ENCODE results near the gene TMEM143. TPM values are rescaled to one million over a fixed set of nuclear protein-coding genes. Genes with fewer than 3 reads are reported as not detected.
"Not testable (repeated sequence)": the region's sequence is repeated elsewhere in the genome, so short reads cannot be mapped to it uniquely, and the experiment has no call there.

The TMEM143 gene
- polyA plus RNA-seq, 2 donors, result 4.0 to 9.1 TPM

DNA sequence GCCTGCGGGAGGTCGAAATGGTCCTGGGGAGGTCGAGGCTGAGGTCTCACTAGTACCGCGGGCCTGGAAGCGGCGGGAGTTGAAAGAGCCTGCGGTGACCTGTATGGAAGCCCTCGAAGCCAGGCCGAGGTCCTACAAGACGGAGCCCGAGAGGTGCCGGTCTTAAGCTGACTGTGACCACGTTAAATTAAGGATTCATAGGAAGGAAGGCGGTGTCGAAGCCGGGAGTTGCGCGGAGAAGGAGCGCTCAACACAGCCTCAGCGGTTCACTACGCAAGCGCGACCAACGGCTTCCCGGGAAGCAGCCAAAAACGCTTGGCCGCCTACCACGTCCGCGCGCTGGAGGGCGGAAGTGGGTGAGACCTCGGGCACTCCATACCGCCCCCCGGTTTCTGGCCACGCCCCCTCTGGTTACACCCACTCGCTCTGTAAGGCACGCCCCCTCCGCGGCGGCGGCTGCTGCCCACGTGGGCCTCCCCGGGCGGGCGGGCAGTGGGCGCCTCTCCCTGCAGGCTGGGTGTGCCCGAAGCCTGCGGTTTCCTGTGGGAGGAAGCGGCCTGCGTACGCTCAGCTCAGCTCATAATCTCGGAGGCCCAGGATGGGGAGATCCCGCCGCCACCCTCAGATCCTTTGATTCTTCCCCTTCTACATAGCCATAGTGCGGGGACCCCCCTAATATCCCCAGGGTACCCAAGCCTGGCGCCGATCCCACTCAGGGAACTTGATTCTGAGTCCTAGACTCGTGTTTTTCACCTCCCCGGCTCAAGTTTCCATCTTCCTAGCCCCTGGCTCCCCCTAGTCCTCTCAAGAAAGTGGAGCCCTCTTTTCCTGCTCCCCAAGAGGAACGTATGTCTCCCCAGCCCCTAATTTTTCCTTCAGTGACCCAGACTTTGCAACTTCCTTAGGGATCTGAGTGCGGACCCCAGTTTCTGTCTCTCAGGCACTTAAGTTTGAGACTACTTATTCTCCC, 41.8 kb downstream of the TMEM143 start:
- H3K27ac ChIP-seq (ENCODE audit: low read depth in 2 of 2, low read length in 1 of 2), result peak overlapping the region; percentile 93 to 98
- H3K4me1 ChIP-seq (ENCODE audit: control insufficient read depth in 2 of 2, insufficient read depth in 2 of 2, low read length in 1 of 2), result peaks cover 3 to 11% of the 10 kb centered on the region in 2 donors
- peak overlapping the region; percentile 60 to 63 for H3K4me3 ChIP-seq (ENCODE audit: low read depth in 1 of 2, low read length in 2 of 2)
- no peaks in the 10 kb centered on the region for H3K9me3 ChIP-seq (ENCODE audit: control insufficient read depth in 2 of 2, insufficient read depth in 1 of 2, low read depth in 1 of 2, low read length in 1 of 2)
- H3K36me3 ChIP-seq (ENCODE audit: control insufficient read depth in 2 of 2, insufficient read depth in 2 of 2, low read length in 1 of 2), result no peaks in the 10 kb centered on the region
- H3K27me3 ChIP-seq (ENCODE audit: control insufficient read depth in 1 of 2, insufficient read depth in 2 of 2, low read length in 2 of 2), result no peaks in the 10 kb centered on the region
- 2% methylated on average over 63 of the region's 63 CpGs for WGBS, 2 donors

DNA sequence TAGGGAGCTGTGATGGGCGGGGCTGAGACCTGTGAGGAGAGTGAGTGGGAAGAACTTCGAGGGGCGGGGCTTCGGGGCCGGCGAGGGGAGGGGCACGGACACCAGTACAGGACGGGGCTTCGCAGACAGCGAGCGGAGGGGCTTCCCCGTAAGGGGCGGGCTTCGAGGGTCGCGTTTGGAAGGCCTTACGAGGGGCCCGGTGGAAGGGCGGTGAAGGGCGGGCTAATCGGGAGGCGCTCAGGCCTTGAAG, 42.4 kb downstream of the TMEM143 start:
- Histone ChIP-seq H3K27me3 (ENCODE audit: control insufficient read depth in 1 of 2, insufficient read depth in 2 of 2, low read length in 2 of 2) (no peaks in the 10 kb centered on the region), H3K4me1 (ENCODE audit: control insufficient read depth in 2 of 2, insufficient read depth in 2 of 2, low read length in 1 of 2) (peaks cover 3 to 11% of the 10 kb centered on the region in 2 donors), H3K27ac (ENCODE audit: low read depth in 2 of 2, low read length in 1 of 2) (peak overlapping the region; percentile 93 to 98), H3K4me3 (ENCODE audit: low read depth in 1 of 2, low read length in 2 of 2) (peak overlapping the region; percentile 60 to 63), H3K36me3 (ENCODE audit: control insufficient read depth in 2 of 2, insufficient read depth in 2 of 2, low read length in 1 of 2) (no peaks in the 10 kb centered on the region), H3K9me3 (ENCODE audit: control insufficient read depth in 2 of 2, insufficient read depth in 1 of 2, low read depth in 1 of 2, low read length in 1 of 2) (no peaks in the 10 kb centered on the region)
- whole genome bisulfite sequencing, 2 donors, result 0 to 1% methylated on average over 22 of the region's 22 CpGs

- H3K36me3 ChIP-seq (ENCODE audit: control insufficient read depth in 2 of 2, insufficient read depth in 2 of 2, low read length in 1 of 2), result no peaks in the 10 kb centered on the region
- peaks cover under 1 to 7% of the 10 kb centered on the region in 2 donors for H3K4me1 ChIP-seq (ENCODE audit: control insufficient read depth in 2 of 2, insufficient read depth in 2 of 2, low read length in 1 of 2)
- 27 to 34% methylated on average over 14 to 16 of the region's 16 CpGs for WGBS, 2 donors
- H3K4me3 ChIP-seq (ENCODE audit: low read depth in 1 of 2, low read length in 2 of 2), result no peak overlapping the region
- peak overlapping the region in 1 of 2 donors; percentile 48 for H3K27ac ChIP-seq (ENCODE audit: low read depth in 2 of 2, low read length in 1 of 2)
- H3K27me3 ChIP-seq (ENCODE audit: control insufficient read depth in 1 of 2, insufficient read depth in 2 of 2, low read length in 2 of 2), result no peaks in the 10 kb centered on the region
- no peaks in the 10 kb centered on the region for H3K9me3 ChIP-seq (ENCODE audit: control insufficient read depth in 2 of 2, insufficient read depth in 1 of 2, low read depth in 1 of 2, low read length in 1 of 2)
Observed at GRCh38 chr19:48319647-48320541, 43.8 kb downstream of the TMEM143 start.

DNA sequence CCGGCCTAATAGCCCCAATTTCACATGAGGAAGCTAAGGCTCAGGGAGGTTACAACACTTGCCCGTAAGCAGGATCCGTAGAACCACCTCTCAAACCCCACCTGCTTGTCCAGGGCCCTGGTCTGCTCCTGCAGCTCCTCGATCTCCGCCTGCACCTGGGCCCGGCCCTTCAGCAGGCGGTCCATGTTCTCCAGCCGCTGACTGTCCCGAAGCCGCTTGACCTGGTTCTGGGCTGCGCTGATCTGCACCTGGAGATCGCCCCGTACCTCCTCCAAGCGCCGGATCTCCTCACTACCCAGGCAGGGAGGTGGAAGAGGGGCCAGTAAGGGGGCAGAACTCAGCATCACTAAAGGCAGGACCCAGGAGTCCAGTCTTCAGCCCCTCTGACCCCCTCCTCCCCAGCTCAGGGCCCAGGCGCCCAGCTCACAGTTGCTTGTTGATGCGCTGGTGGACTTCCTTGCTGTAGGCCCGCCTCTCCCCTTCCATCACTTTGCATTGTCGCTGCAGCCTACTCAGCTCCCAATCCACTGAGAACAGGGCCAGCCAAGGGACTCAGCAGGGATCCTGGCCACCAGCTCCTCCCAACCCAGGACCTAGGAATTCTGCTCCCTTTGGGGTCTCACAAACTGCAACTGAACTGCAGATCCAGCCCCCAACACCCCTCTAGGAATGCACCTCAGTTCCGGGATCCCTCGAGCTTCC, 45.3 kb downstream of the TMEM143 start:
- no peak overlapping the region for H3K27ac ChIP-seq (ENCODE audit: low read depth in 2 of 2, low read length in 1 of 2)
- no peaks in the 10 kb centered on the region for H3K9me3 ChIP-seq (ENCODE audit: control insufficient read depth in 2 of 2, insufficient read depth in 1 of 2, low read depth in 1 of 2, low read length in 1 of 2)
- no peaks in the 10 kb centered on the region for H3K36me3 ChIP-seq (ENCODE audit: control insufficient read depth in 2 of 2, insufficient read depth in 2 of 2, low read length in 1 of 2)
- peaks cover 0 to 7% of the 10 kb centered on the region in 2 donors for H3K4me1 ChIP-seq (ENCODE audit: control insufficient read depth in 2 of 2, insufficient read depth in 2 of 2, low read length in 1 of 2)
- H3K27me3 ChIP-seq (ENCODE audit: control insufficient read depth in 1 of 2, insufficient read depth in 2 of 2, low read length in 2 of 2), result no peaks in the 10 kb centered on the region
- H3K4me3 ChIP-seq (ENCODE audit: low read depth in 1 of 2, low read length in 2 of 2), result no peak overlapping the region
- WGBS, 2 donors, result 94 to 96% methylated on average over 21 of the region's 21 CpGs

DNA sequence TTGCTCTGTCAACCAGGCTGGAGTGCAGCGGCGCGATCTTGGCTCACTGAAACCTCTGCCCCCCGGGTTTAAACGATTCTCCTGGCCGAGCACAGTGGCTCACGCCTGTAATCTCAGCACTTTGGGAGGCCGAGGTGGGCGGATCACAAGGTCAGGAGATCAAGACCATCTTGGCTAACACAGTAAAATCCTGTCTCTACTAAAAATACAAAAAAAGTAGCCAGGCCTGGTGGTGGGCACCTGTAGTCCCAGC, 46.1 kb downstream of the TMEM143 start:
- not testable (repeated sequence) for H3K9me3 ChIP-seq (ENCODE audit: control insufficient read depth in 2 of 2, insufficient read depth in 1 of 2, low read depth in 1 of 2, low read length in 1 of 2); H3K27ac ChIP-seq (ENCODE audit: low read depth in 2 of 2, low read length in 1 of 2); H3K27me3 ChIP-seq (ENCODE audit: control insufficient read depth in 1 of 2, insufficient read depth in 2 of 2, low read length in 2 of 2); H3K36me3 ChIP-seq (ENCODE audit: control insufficient read depth in 2 of 2, insufficient read depth in 2 of 2, low read length in 1 of 2); H3K4me1 ChIP-seq (ENCODE audit: control insufficient read depth in 2 of 2, insufficient read depth in 2 of 2, low read length in 1 of 2); H3K4me3 ChIP-seq (ENCODE audit: low read depth in 1 of 2, low read length in 2 of 2)
- WGBS, 2 donors, result 60 to 66% methylated on average over 9 of the region's 9 CpGs

DNA sequence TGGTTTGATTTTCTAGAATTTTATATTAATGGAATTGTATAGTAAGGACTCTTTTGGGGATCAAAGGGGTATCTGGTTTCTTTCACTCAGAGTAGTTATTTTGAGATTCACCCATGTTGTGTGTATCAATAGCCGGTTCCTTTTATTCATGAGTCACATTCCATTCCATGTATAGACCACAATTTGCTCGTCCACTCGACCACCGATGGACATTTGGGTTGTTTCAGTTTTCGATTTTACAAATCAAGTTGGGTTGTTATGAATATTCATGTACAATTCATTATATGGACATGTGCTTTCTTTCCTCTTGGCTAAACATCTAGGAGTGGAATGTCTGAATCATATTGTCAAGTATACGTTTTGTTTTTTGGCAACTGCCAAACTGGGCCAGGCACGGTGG, 48.0 kb downstream of the TMEM143 start:
- H3K36me3 ChIP-seq (ENCODE audit: control insufficient read depth in 2 of 2, insufficient read depth in 2 of 2, low read length in 1 of 2), result no peaks in the 10 kb centered on the region
- no peak overlapping the region for H3K4me3 ChIP-seq (ENCODE audit: low read depth in 1 of 2, low read length in 2 of 2)
- H3K4me1 ChIP-seq (ENCODE audit: control insufficient read depth in 2 of 2, insufficient read depth in 2 of 2, low read length in 1 of 2), result peaks cover 0 to 3% of the 10 kb centered on the region in 2 donors
- no peaks in the 10 kb centered on the region for H3K27me3 ChIP-seq (ENCODE audit: control insufficient read depth in 1 of 2, insufficient read depth in 2 of 2, low read length in 2 of 2)
- H3K9me3 ChIP-seq (ENCODE audit: control insufficient read depth in 2 of 2, insufficient read depth in 1 of 2, low read depth in 1 of 2, low read length in 1 of 2), result no peaks in the 10 kb centered on the region
- no peak overlapping the region for H3K27ac ChIP-seq (ENCODE audit: low read depth in 2 of 2, low read length in 1 of 2)
- 52 to 57% methylated on average over 7 of the region's 7 CpGs for WGBS, 2 donors

DNA sequence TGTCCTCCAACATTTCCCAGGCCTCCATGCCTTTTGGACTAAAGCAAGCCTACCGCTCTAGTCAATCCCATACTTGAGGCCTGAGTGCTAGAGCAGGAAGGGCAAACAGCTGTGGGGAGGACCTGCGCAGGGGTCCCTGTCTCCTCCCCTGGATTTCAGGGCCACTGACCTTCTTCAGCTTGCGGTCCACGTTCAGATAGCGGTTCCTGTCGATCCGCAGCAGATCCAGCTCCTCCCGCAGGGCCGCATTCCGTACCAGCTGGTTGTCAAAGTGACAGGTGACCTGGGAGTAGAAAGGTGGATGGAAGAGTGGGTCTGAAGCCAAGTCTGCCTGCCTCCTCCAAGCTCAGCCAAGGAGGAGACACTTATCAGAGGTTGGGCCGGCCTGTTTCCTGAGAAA, 52.4 kb downstream of the TMEM143 start:
- Histone ChIP-seq H3K9me3 (ENCODE audit: control insufficient read depth in 2 of 2, insufficient read depth in 1 of 2, low read depth in 1 of 2, low read length in 1 of 2) (no peaks in the 10 kb centered on the region), H3K4me1 (ENCODE audit: control insufficient read depth in 2 of 2, insufficient read depth in 2 of 2, low read length in 1 of 2) (peaks cover 0 to 8% of the 10 kb centered on the region in 2 donors), H3K27me3 (ENCODE audit: control insufficient read depth in 1 of 2, insufficient read depth in 2 of 2, low read length in 2 of 2) (no peaks in the 10 kb centered on the region), H3K27ac (ENCODE audit: low read depth in 2 of 2, low read length in 1 of 2) (no peak overlapping the region), H3K4me3 (ENCODE audit: low read depth in 1 of 2, low read length in 2 of 2) (no peak overlapping the region), H3K36me3 (ENCODE audit: control insufficient read depth in 2 of 2, insufficient read depth in 2 of 2, low read length in 1 of 2) (no peaks in the 10 kb centered on the region)
- 94 to 96% methylated on average over 11 of the region's 11 CpGs for WGBS, 2 donors

DNA sequence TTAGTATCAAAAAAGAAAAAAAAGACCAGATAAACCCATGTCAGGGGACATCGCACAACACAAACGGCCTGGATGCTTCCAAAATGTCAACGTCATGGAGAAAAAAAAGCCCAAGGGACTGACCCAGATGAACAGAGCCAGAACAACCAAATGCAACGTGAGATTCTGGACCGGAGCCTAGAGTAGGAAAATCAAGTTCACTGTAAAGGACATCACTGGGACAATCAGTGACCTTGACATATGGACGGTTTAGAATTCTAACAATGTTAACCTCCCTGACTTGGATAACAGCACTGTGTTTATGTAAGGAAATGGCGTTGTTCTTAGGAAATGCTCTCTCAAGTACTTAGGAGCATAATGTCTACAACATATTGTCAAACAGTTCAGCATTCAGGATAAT, 53.5 kb downstream of the TMEM143 start:
- Histone ChIP-seq H3K9me3 (ENCODE audit: control insufficient read depth in 2 of 2, insufficient read depth in 1 of 2, low read depth in 1 of 2, low read length in 1 of 2) (no peaks in the 10 kb centered on the region), H3K27me3 (ENCODE audit: control insufficient read depth in 1 of 2, insufficient read depth in 2 of 2, low read length in 2 of 2) (no peaks in the 10 kb centered on the region), H3K36me3 (ENCODE audit: control insufficient read depth in 2 of 2, insufficient read depth in 2 of 2, low read length in 1 of 2) (no peaks in the 10 kb centered on the region), H3K27ac (ENCODE audit: low read depth in 2 of 2, low read length in 1 of 2) (no peak overlapping the region), H3K4me1 (ENCODE audit: control insufficient read depth in 2 of 2, insufficient read depth in 2 of 2, low read length in 1 of 2) (peaks cover 0 to 8% of the 10 kb centered on the region in 2 donors), H3K4me3 (ENCODE audit: low read depth in 1 of 2, low read length in 2 of 2) (no peak overlapping the region)
- WGBS, 2 donors, result 62 to 66% methylated on average over 7 of the region's 7 CpGs

DNA sequence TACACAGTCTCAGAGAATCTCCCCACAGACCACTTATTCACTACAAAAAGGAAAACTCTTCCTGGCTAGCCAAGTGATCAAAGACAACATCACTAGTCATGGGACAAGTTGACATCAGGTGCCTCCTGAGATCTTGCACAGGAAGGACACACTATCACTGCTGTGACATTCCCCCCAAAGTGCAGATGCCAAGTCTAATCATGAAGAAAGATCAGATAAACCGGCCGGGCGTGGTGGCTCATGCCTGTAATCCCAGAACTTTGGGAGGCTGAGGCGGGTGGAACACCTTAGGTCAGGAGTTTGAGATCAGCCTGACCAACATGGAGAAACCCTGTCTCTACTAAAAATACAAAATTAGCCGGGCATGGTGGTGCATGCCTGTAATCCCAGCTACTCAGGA, 54.0 kb downstream of the TMEM143 start:
- not testable (repeated sequence) for H3K27me3 ChIP-seq (ENCODE audit: control insufficient read depth in 1 of 2, insufficient read depth in 2 of 2, low read length in 2 of 2); H3K9me3 ChIP-seq (ENCODE audit: control insufficient read depth in 2 of 2, insufficient read depth in 1 of 2, low read depth in 1 of 2, low read length in 1 of 2); H3K4me1 ChIP-seq (ENCODE audit: control insufficient read depth in 2 of 2, insufficient read depth in 2 of 2, low read length in 1 of 2); H3K27ac ChIP-seq (ENCODE audit: low read depth in 2 of 2, low read length in 1 of 2); H3K4me3 ChIP-seq (ENCODE audit: low read depth in 1 of 2, low read length in 2 of 2); H3K36me3 ChIP-seq (ENCODE audit: control insufficient read depth in 2 of 2, insufficient read depth in 2 of 2, low read length in 1 of 2)
- 73 to 74% methylated on average over 5 of the region's 5 CpGs for WGBS, 2 donors
